ENCODE measurements around the gene KLHL10. TPM values are rescaled to one million over a fixed set of nuclear protein-coding genes. Genes with fewer than 3 reads are reported as not detected.

The KLHL10 gene
- total and polyA plus RNA-seq, 9 of the 15 experiments (the other 6 are each of a cell fraction or from before 2014, with no cell fraction given) = 0.06 to 0.56 (median 0.12) TPM; not detected in 5

GRCh38 chr17:41816637-41817320 lies 20.8 kb upstream of the KLHL10 start:
- Histone ChIP-seq H3K27ac (ENCODE audit: extremely low read depth, low read depth, low read length) (no peak overlapping the region), H3K4me3 (no peak overlapping the region), H3K9ac (ENCODE audit: insufficient read depth in 1 of 2, low read depth in 2 of 2, low read length in 2 of 2) (peak overlapping the region in 1 of 2 experiments; percentile 35; a peak in 1 of 4 replicates), H3K36me3 (ENCODE audit: control insufficient read depth, insufficient read depth, low read length) (no peaks in the 10 kb centered on the region), H2AFZ (ENCODE audit: low read depth, low read length) (no peak overlapping the region), H3K27me3 (ENCODE audit: control insufficient read depth in 2 of 2, insufficient read depth in 2 of 2, low read length in 2 of 2) (no peaks in the 10 kb centered on the region), H3K9me1 (ENCODE audit: control insufficient read depth, insufficient read depth, low read length) (no peaks in the 10 kb centered on the region), H3K79me2 (ENCODE audit: control insufficient read depth, insufficient read depth, low read length) (no peaks in the 10 kb centered on the region), H3K4me1 (replicated peaks in 1 of 2; ENCODE audit: control insufficient read depth in 2 of 2, insufficient read depth in 2 of 2, low read length in 2 of 2) (peaks cover 4 to 47% of the 10 kb centered on the region in 2 experiments; a peak in 4 of 5 replicates), H3K4me2 (ENCODE audit: insufficient read depth, low read length) (no peak overlapping the region), H3K9me3 (replicated peaks; ENCODE audit: control insufficient read depth, insufficient read depth, low read depth, low read length) (no peaks in the 10 kb centered on the region), H4K20me1 (replicated peaks; ENCODE audit: control insufficient read depth, insufficient read depth, low read length) (no peaks in the 10 kb centered on the region)
- ChIA-PET POLR2A (interaction anchor here (0.6 kb wide), 2 partner anchors 126 to 201 kb away, joined by 3 read pairs; partner anchors contain the start of gene DNAJC7), CTCF (ENCODE audit: low intra/inter-chr PET ratio) (no interaction called here)
- ATAC-seq (no peak), FAIRE-seq (no peak), DNase-seq (ENCODE audit: extremely low read depth in 1 of 4, low spot score in 3 of 4) (no peak)
- in situ Hi-C loops (cut with MboI) = no loop called here
- 66% methylated on average over 14 of the region's 23 CpGs for WGBS (ENCODE audit: insufficient coverage, low coverage, missing lambda C conversion rate)
- BruUV-seq (replicated peaks) = no TSS peak
- intact Hi-C loops (cut with micrococcal nuclease) = no loop called here
- TF ChIP-seq KAT2B (IDR thresholded peaks at IDR 0.05; ENCODE audit: low read depth, low read length) (no peak), SIN3B (IDR thresholded peaks at IDR 0.05; ENCODE audit: low read depth) (no peak), ZBTB2 (IDR thresholded peaks at IDR 0.05) (no peak), HMG20A (CRISPR knock-in tag; conservative IDR thresholded peaks at IDR 0.05) (no peak), PRMT5 (CRISPR knock-in tag; IDR thresholded peaks at IDR 0.05) (no peak), U2AF2 (optimal IDR thresholded peaks at IDR 0.05; ENCODE audit: low read depth, low read length) (no peak), GMEB1 (CRISPR knock-in tag; IDR thresholded peaks at IDR 0.05) (no peak), CGGBP1 (CRISPR knock-in tag; IDR thresholded peaks at IDR 0.05) (no peak), MYC (IDR thresholded peaks at IDR 0.05; ENCODE audit: low read depth, low read length) (no peak), MYC (CRISPR knock-in tag; IDR thresholded peaks at IDR 0.05; ENCODE audit: borderline replicate concordance, low read depth) (no peak), DIDO1 (tag; IDR thresholded peaks at IDR 0.05; ENCODE audit: low read depth) (no peak), ID3 (CRISPR knock-in tag; IDR thresholded peaks at IDR 0.05) (no peak), ID3 (tag; IDR thresholded peaks at IDR 0.05) (no peak), STAT6 (CRISPR knock-in tag; IDR thresholded peaks at IDR 0.05) (no peak), THRAP3 (IDR thresholded peaks at IDR 0.05; ENCODE audit: borderline replicate concordance) (no peak), RFX7 (CRISPR knock-in tag; IDR thresholded peaks at IDR 0.05) (no peak), BRD4 (IDR thresholded peaks at IDR 0.05) (no peak)

Measured in K562 (cell line).